Measurements from ENCODE around the gene CHCHD1.

CHCHD1 gene

GRCh38 chr10:73774637-73775036, 7.2 kb upstream of the CHCHD1 start:
- no peak overlapping the region for H2AFZ ChIP-seq (ENCODE audit: low read depth)
- H4K20me1 ChIP-seq (ENCODE audit: insufficient read depth) = no peaks in the 10 kb centered on the region
- H3K79me2 ChIP-seq (ENCODE audit: insufficient read depth, low read depth) = no peaks in the 10 kb centered on the region; the same call in 1 of the 2 replicates
- peak overlapping the region; percentile 49; the same call in 1 of the 2 replicates for H3K4me2 ChIP-seq
- H3K27ac ChIP-seq = no peak overlapping the region
- H3K9ac ChIP-seq = no peak overlapping the region
- H3K36me3 ChIP-seq (ENCODE audit: insufficient read depth) = no peaks in the 10 kb centered on the region
- H3K4me3 ChIP-seq (IDR thresholded peaks at IDR 0.05; ENCODE audit: insufficient read depth, low read depth, low read length) = no peak overlapping the region
- TF ChIP-seq CTCF (conservative IDR thresholded peaks at IDR 0.05; ENCODE audit: low read depth, low read length) = no peak
- peaks cover 29% of the 10 kb centered on the region for H3K4me1 ChIP-seq (ENCODE audit: low read depth, poor library complexity, severe bottlenecking)
- H3K27me3 ChIP-seq (ENCODE audit: insufficient read depth, low read depth) = no peaks in the 10 kb centered on the region

GRCh38 chr10:73779018-73779417, 2.8 kb upstream of the CHCHD1 start:
- Histone ChIP-seq H3K4me2 (no peak overlapping the region), H2AFZ (ENCODE audit: low read depth) (no peak overlapping the region), H3K27ac (no peak overlapping the region), H4K20me1 (ENCODE audit: insufficient read depth) (no peaks in the 10 kb centered on the region), H3K36me3 (ENCODE audit: insufficient read depth) (no peaks in the 10 kb centered on the region), H3K79me2 (ENCODE audit: insufficient read depth, low read depth) (peaks cover 30% of the 10 kb centered on the region), H3K4me1 (ENCODE audit: low read depth, poor library complexity, severe bottlenecking) (peaks cover 41% of the 10 kb centered on the region), H3K27me3 (ENCODE audit: insufficient read depth, low read depth) (no peaks in the 10 kb centered on the region), H3K4me3 (IDR thresholded peaks at IDR 0.05; ENCODE audit: insufficient read depth, low read depth, low read length) (no peak overlapping the region), H3K9ac (no peak overlapping the region)
- no peak for TF ChIP-seq CTCF (conservative IDR thresholded peaks at IDR 0.05; ENCODE audit: low read depth, low read length)

- H3K9ac ChIP-seq = no peak overlapping the region
- H3K4me3 ChIP-seq (IDR thresholded peaks at IDR 0.05; ENCODE audit: insufficient read depth, low read depth, low read length) = no peak overlapping the region
- H3K4me2 ChIP-seq = no peak overlapping the region
- H4K20me1 ChIP-seq (ENCODE audit: insufficient read depth) = no peaks in the 10 kb centered on the region
- H3K27ac ChIP-seq = no peak overlapping the region
- H3K79me2 ChIP-seq (ENCODE audit: insufficient read depth, low read depth) = peaks cover 36% of the 10 kb centered on the region
- peaks cover 39% of the 10 kb centered on the region for H3K4me1 ChIP-seq (ENCODE audit: low read depth, poor library complexity, severe bottlenecking)
- no peaks in the 10 kb centered on the region for H3K27me3 ChIP-seq (ENCODE audit: insufficient read depth, low read depth)
- H3K36me3 ChIP-seq (ENCODE audit: insufficient read depth) = no peaks in the 10 kb centered on the region
- TF ChIP-seq CTCF (conservative IDR thresholded peaks at IDR 0.05; ENCODE audit: low read depth, low read length) = no peak
- no peak overlapping the region for H2AFZ ChIP-seq (ENCODE audit: low read depth)
Measured at GRCh38 chr10:73779539-73780197, 2.2 kb upstream of the CHCHD1 start.

GRCh38 chr10:73780301-73780700, 1.5 kb upstream of the CHCHD1 start:
- peak overlapping the region; percentile 78; the same call in 1 of the 2 replicates for H3K4me2 ChIP-seq
- no peaks in the 10 kb centered on the region for H3K27me3 ChIP-seq (ENCODE audit: insufficient read depth, low read depth)
- no peak for TF ChIP-seq CTCF (conservative IDR thresholded peaks at IDR 0.05; ENCODE audit: low read depth, low read length)
- no peaks in the 10 kb centered on the region for H3K36me3 ChIP-seq (ENCODE audit: insufficient read depth)
- no peaks in the 10 kb centered on the region for H4K20me1 ChIP-seq (ENCODE audit: insufficient read depth)
- H3K9ac ChIP-seq = no peak overlapping the region
- peaks cover 37% of the 10 kb centered on the region for H3K4me1 ChIP-seq (ENCODE audit: low read depth, poor library complexity, severe bottlenecking)
- no peak overlapping the region for H3K4me3 ChIP-seq (IDR thresholded peaks at IDR 0.05; ENCODE audit: insufficient read depth, low read depth, low read length)
- no peak overlapping the region for H3K27ac ChIP-seq
- no peak overlapping the region for H2AFZ ChIP-seq (ENCODE audit: low read depth)
- H3K79me2 ChIP-seq (ENCODE audit: insufficient read depth, low read depth) = peaks cover 40% of the 10 kb centered on the region
